Hematopoietic multipotent progenitor cell treated with erythropoietin and hydrocortisone succinate and interleukin-3 and kit ligand, for 15 days (in vitro differentiated cells): Measurements from ENCODE around the gene KCND3.

ENCODE experiments used
- DNase-seq: peaks from one replicate; pipeline ENCODE4 v3.0.0-alpha.2; 2015; ENCODE audit warnings: low spot score

Gene KCND3

GRCh38 chr1:111988377-111988742 lies 1.1 kb downstream of the KCND3 start:
- DNase-seq: no peak

GRCh38 chr1:111987502-111987901 lies 2.0 kb downstream of the KCND3 start:
- DNase-seq: no peak

GRCh38 chr1:111983500-111983899 lies 6.0 kb downstream of the KCND3 start:
- no peak for DNase-seq

- DNase-seq: no peak
Measured at GRCh38 chr1:111982428-111982827, 7.0 kb downstream of the KCND3 start.

- no peak for DNase-seq
Measured at GRCh38 chr1:111981871-111982270, 7.6 kb downstream of the KCND3 start.

- no peak for DNase-seq
Measured at GRCh38 chr1:111981090-111981489, 8.4 kb downstream of the KCND3 start.

GRCh38 chr1:111980686-111981085 lies 8.8 kb downstream of the KCND3 start:
- no peak for DNase-seq

GRCh38 chr1:111978695-111979094 lies 10.8 kb downstream of the KCND3 start:
- DNase-seq: no peak

- no peak for DNase-seq
Measured at GRCh38 chr1:111977378-111977777, 12.1 kb downstream of the KCND3 start.

- DNase-seq: no peak
Measured at GRCh38 chr1:111976842-111977241, 12.6 kb downstream of the KCND3 start.

- DNase-seq: no peak
Measured at GRCh38 chr1:111976332-111976731, 13.1 kb downstream of the KCND3 start.

- no peak for DNase-seq
Measured at GRCh38 chr1:111973150-111973790, 16.2 kb downstream of the KCND3 start.

GRCh38 chr1:111971396-111971795 lies 18.1 kb downstream of the KCND3 start:
- DNase-seq: no peak

- no peak for DNase-seq
Measured at GRCh38 chr1:111968511-111968910, 21.0 kb downstream of the KCND3 start.

- no peak for DNase-seq
Measured at GRCh38 chr1:111967886-111968285, 21.6 kb downstream of the KCND3 start.

GRCh38 chr1:111967067-111967690 lies 22.3 kb downstream of the KCND3 start:
- DNase-seq: no peak

GRCh38 chr1:111965781-111966443 lies 23.6 kb downstream of the KCND3 start:
- DNase-seq: no peak

GRCh38 chr1:111963985-111964738 lies 25.3 kb downstream of the KCND3 start:
- no peak for DNase-seq

GRCh38 chr1:111961773-111962565 lies 27.5 kb downstream of the KCND3 start:
- DNase-seq: no peak

- DNase-seq: no peak
Measured at GRCh38 chr1:111961016-111961415, 28.5 kb downstream of the KCND3 start.

- DNase-seq: no peak
Measured at GRCh38 chr1:111959436-111959835, 30.0 kb downstream of the KCND3 start.

GRCh38 chr1:111958851-111959250 lies 30.6 kb downstream of the KCND3 start:
- no peak for DNase-seq
